Ovary (tissue), 9 donors: Measurements from ENCODE around the gene PDF. TPM values are rescaled to one million over a fixed set of nuclear protein-coding genes. Genes with fewer than 3 reads are reported as not detected.

Source experiments
- DNase-seq, 5 donors: peaks; one replicate each; pipeline ENCODE4 v3.0.0-alpha.2; 2019 to 2020
- H3K27ac ChIP-seq, 2 donors: fragments of 200-600 bp; one replicate each; pipeline versions ENCODE4 v1.5.1 to v1.8.0; 2019 to 2022
- H3K27me3 ChIP-seq: fragments of 200-600 bp; one replicate; pipeline ENCODE4 v1.8.0; 2022
- H3K36me3 ChIP-seq: fragments of 200-600 bp; sonication (generic); one replicate; pipeline ENCODE4 v1.5.1; 2019
- H3K4me1 ChIP-seq: one replicate; pipeline ENCODE4 v1.8.1; 2013; ENCODE audit warnings: mild to moderate bottlenecking, moderate library complexity; ENCODE audit not compliant: insufficient read depth
- H3K4me3 ChIP-seq: fragments of 200-600 bp; sonication (generic); one replicate; pipeline ENCODE4 v1.5.1; 2017
- H3K9me3 ChIP-seq, 2 donors: fragments of 200-600 bp in 1 of 2; sonication (generic) in 1 of 2; one replicate each; pipeline versions ENCODE4 v1.5.1 to v1.8.1; 2013 to 2019; ENCODE audit warnings: mild to moderate bottlenecking in 1 of 2, moderate library complexity in 1 of 2
- EP300 ChIP-seq: sonication (generic); formaldehyde crosslinking; IDR thresholded peaks from one replicate; pipeline ENCODE4 v1.6.1; 2017; ENCODE audit warnings: antibody characterized with exemption
- POLR2A ChIP-seq: fragments of 450-650 bp; IDR thresholded peaks from one replicate; pipeline ENCODE4 v1.6.1; 2017; ENCODE audit warnings: antibody characterized with exemption, mild to moderate bottlenecking, moderate library complexity
- WGBS, 3 donors: extraction: QIAGEN DNeasy Blood & Tissue Kit in 1 of 3; methylation state at CpG; one replicate each; pipeline versions ENCODE4 v1.1.5 to v1.1.7; 2013 to 2017; 5-methylcytosine and 5-hydroxymethylcytosine counted together
- intact Hi-C, 4 donors: fragments of 100-400 bp; cut with DNase I; formaldehyde crosslinking; loops; one replicate each; pipeline versions ENCODE4 v1.11.0 to v1.15.1; 2022 to 2023
- polyA plus RNA-seq, 2 donors: library from polyadenylated mRNA; stranded (reverse); fragments of 200-250 nt in 1 of 2; fragments of 350-450 nt in 1 of 2; fragmentation: Illumina TruSeq in 1 of 2; extraction: RNeasy Lipid Tissue Mini Kit (QIAGEN cat#74804) in 1 of 2; gene quantifications; one replicate each; pipeline ENCODE4 v1.2.3, GENCODE V29; 2013 to 2014
- total RNA-seq, 7 donors: library from RNA; depleted of rRNA in 2 of 7; stranded (reverse); fragments of >200 nt in 2 of 7; fragmentation: NEBNext Ultra II Directional in 3 of 7; extraction: Animal tissue kit (Norgen Biotek cat#: 25700) in 3 of 7; gene quantifications; one replicate each; pipeline versions ENCODE4 v1.1.0 to v1.2.4, GENCODE V29; 2016 to 2023
- TF ChIP-seq, protein P1 (sequence below), 3 donors: fragments of 450-650 bp in 2 of 3; fragments of 200-600 bp in 1 of 3; IDR thresholded peaks; one replicate each; pipeline versions ENCODE4 v1.5.1 to v1.8.0; 2016 to 2022; ENCODE audit warnings: antibody characterized with exemption in 3 of 3, mild to moderate bottlenecking in 1 of 3
- donor health status: DM: no; HTN: no; CAD: no; lungs with moderate emphysema.
- donor health status: DM: no; HTN: no; CAD: no.
- donor health status: Bipolar disorder and iron deficiency.
- donor health status: DM: yes; HTN: yes; CAD: no.
- donor health status: DM: no; HTN: no; CAD: no.
- donor health status: DM: yes; HTN: yes; CAD: no.

PDF gene
- total and polyA plus RNA-seq, 9 donors: 2.4 to 14.3 (median 10.4) TPM; not detected in 1

DNA sequence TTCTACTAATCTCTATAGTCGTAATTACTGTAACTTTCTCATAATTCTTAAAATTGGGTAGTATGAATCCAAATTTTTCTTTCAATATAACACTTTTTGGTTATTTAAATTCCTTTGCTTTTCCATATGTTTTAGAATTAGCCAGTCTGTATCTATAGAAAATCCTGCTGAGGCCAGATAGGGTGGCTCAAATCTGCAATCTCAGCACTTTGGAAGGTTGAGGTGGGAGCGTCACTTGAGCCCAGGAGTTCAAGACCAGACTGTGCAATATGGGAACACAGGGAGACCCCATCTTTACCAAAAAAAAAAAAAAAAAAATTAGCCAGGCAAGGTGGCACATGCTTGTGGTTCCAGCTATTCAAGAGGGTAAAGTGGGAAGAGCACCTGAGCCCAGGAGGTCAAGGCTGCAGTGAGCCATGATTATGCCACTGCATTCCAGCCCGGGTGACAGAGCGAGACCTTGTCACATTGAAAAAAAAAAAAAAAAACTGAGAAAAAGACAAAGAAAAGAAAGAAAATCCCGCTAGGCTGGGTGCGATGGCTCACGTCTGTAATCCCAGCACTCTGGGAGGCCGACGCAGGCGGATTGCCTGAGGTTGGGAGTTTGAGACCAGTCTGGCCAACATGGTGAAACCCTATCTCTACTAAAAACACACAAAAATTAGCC lies 46.1 kb upstream of the PDF start:
- H3K9me3 ChIP-seq: no peaks in the 10 kb centered on the region
- no peak overlapping the region for H3K27ac ChIP-seq
- H3K4me3 ChIP-seq: no peak overlapping the region
- intact Hi-C loops: no loop called here
- no peak for DNase-seq
- no peaks in the 10 kb centered on the region for H3K27me3 ChIP-seq
- WGBS, 3 donors: 93 to 96% (median 95%) methylated on average over 10 of the region's 10 CpGs
- no peaks in the 10 kb centered on the region for H3K36me3 ChIP-seq
- TF ChIP-seq, protein P1, sequence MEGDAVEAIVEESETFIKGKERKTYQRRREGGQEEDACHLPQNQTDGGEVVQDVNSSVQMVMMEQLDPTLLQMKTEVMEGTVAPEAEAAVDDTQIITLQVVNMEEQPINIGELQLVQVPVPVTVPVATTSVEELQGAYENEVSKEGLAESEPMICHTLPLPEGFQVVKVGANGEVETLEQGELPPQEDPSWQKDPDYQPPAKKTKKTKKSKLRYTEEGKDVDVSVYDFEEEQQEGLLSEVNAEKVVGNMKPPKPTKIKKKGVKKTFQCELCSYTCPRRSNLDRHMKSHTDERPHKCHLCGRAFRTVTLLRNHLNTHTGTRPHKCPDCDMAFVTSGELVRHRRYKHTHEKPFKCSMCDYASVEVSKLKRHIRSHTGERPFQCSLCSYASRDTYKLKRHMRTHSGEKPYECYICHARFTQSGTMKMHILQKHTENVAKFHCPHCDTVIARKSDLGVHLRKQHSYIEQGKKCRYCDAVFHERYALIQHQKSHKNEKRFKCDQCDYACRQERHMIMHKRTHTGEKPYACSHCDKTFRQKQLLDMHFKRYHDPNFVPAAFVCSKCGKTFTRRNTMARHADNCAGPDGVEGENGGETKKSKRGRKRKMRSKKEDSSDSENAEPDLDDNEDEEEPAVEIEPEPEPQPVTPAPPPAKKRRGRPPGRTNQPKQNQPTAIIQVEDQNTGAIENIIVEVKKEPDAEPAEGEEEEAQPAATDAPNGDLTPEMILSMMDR (IDR thresholded peaks at IDR 0.05): no peak
- no peak for TF ChIP-seq POLR2A
- TF ChIP-seq EP300: no peak
- H3K4me1 ChIP-seq: no peaks in the 10 kb centered on the region

DNA sequence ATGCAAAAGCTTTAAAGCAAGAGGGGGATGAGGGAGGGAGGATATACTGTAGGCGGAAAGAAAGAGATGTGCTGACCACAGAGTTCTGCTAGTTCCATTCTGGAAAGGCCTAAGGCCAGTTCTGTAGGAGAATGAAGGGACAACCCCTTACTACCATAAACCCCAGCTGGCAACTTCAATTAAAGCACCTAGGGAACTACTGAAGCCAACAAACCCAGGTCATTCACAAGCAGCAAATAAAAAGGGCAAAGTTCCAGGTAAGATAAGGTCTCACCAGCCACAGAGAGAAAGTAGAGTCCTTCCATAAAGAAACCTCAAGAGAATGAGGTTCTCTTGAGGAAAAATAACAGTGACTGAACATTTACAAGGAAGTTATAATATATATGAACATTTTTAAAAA lies 42.6 kb upstream of the PDF start:
- H3K36me3 ChIP-seq: no peaks in the 10 kb centered on the region

DNA sequence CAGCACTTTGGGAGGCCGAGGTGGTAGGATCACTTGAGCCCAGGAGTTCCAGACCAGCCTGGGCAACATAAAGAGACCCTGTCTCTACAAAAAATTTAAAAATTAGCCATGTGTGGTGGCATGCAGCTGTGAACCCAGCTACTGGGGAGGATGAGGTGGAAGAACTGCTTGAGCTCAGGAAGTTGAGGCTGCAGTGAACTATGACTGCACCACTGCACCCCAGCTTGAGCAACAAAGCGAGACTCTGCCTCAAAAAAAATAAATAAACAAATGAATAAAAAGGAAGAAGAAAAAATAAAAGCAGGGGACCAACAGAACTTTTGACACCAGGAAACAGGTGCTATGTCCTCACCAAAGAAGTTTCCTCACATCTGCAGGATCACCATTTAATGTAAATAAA lies 41.2 kb upstream of the PDF start:
- no peaks in the 10 kb centered on the region for H3K4me1 ChIP-seq
- 95% methylated on average over 2 of the region's 2 CpGs for WGBS, 3 donors
- no peaks in the 10 kb centered on the region for H3K27me3 ChIP-seq
- intact Hi-C loops: no loop called here
- H3K27ac ChIP-seq: no peak overlapping the region
- no peak for TF ChIP-seq EP300
- no peak for TF ChIP-seq POLR2A
- TF ChIP-seq, protein P1 (IDR thresholded peaks at IDR 0.05): no peak
- no peaks in the 10 kb centered on the region for H3K36me3 ChIP-seq
- DNase-seq: no peak
- no peaks in the 10 kb centered on the region for H3K9me3 ChIP-seq
- no peak overlapping the region for H3K4me3 ChIP-seq

More for the DNA sequence above, 42.6 kb upstream of the PDF start:
- no peaks in the 10 kb centered on the region for H3K4me1 ChIP-seq
- TF ChIP-seq POLR2A (no peak), EP300 (no peak)
- TF ChIP-seq, protein P1 (IDR thresholded peaks at IDR 0.05): no peak
- H3K27me3 ChIP-seq: no peaks in the 10 kb centered on the region
- 94 to 98% (median 97%) methylated on average over 1 of the region's 1 CpG for WGBS, 3 donors
- intact Hi-C loops: no loop called here
- no peak for DNase-seq
- no peaks in the 10 kb centered on the region for H3K9me3 ChIP-seq
- H3K4me3 ChIP-seq: no peak overlapping the region
- H3K27ac ChIP-seq: no peak overlapping the region

DNA sequence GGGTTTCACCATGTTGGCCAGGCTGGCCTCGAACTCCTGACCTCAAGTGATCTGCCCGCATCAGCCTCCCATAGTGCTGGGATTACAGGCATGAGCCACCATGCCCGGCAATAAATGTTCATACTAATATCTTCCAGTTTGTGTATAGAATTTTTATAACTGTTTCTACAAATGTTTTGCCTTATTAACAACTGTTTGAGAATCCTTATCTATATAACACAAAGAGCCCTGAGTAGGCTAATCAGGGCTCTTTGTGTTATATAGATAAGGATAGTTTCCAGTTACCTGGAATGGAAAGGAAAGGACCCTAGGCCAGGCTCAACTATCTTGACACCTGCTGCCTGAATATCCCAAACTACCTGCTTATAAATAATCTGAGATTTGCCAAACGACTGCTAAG lies 38.5 kb upstream of the PDF start:
- intact Hi-C loops: no loop called here
- 81 to 94% (median 94%) methylated on average over 4 of the region's 4 CpGs for WGBS, 3 donors
- Histone ChIP-seq H3K27me3 (no peaks in the 10 kb centered on the region), H3K27ac (no peak overlapping the region), H3K9me3 (no peaks in the 10 kb centered on the region), H3K4me3 (no peak overlapping the region), H3K36me3 (no peaks in the 10 kb centered on the region), H3K4me1 (no peaks in the 10 kb centered on the region)
- DNase-seq: no peak
- no peak for TF ChIP-seq EP300
- TF ChIP-seq, protein P1 (IDR thresholded peaks at IDR 0.05): no peak
- no peak for TF ChIP-seq POLR2A
